GM19025 (cell line): ENCODE results near the gene TECTB.

ENCODE experiments used
- ATAC-seq: cut with Tn5 transposase; IDR thresholded peaks from one replicate; pipeline ENCODE4 v1.9.1; 2021; ENCODE audit warnings: mild to moderate bottlenecking, low read depth, moderate library complexity; ENCODE audit not compliant: unreplicated experiment

TECTB gene

DNA sequence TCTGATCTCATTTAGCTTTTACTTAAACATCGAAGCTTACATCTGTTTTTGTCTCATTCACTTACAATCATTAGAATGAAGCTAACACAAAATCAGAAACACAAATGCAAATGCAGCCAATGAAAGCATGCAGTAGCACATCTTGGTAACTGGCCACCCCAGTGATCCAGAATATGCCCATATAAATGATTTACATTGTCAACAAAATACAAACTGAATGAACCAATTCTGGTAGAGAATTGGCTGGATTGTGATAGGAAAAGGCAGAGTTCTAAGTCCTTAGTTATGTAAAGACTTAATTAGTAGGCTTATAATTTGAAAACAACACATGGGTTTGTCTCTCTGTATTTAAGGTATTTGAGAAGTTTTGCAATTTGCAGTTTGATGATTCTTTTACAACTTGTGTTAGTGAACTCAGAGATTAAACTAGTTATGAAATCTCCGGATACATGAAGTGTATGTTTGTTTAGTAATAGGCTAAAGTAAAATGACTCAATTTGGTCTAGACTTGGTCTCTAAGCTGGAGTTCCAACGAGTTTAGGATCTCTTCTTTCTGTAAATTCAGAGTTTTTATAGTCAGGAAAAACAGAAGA, 21.2 kb downstream of the TECTB start:
- ATAC-seq: no peak

GRCh38 chr10:112307358-112308124, 24.3 kb downstream of the TECTB start:
- no peak for ATAC-seq

- ATAC-seq: no peak
Observed at GRCh38 chr10:112308125-112308502, 24.9 kb downstream of the TECTB start.

DNA sequence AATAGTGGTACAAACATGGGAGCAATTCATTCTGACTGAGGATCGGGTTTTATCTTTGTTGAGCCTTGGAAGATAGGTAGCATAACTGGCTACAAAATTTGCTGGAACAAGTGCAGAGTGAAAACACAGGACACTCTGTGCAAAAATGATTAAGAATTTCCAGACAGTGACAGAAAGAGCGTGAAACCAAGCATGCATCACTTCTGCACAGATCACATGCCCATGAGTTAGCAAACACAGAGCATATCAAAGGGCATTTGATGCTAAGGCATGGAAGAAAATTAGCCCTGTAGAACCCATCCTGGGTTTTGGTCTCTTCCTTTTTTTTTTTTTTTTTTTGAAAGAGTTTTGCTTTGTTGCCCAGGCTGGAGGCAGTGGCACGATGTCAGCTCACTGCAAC, 28.3 kb downstream of the TECTB start:
- ATAC-seq: no peak

DNA sequence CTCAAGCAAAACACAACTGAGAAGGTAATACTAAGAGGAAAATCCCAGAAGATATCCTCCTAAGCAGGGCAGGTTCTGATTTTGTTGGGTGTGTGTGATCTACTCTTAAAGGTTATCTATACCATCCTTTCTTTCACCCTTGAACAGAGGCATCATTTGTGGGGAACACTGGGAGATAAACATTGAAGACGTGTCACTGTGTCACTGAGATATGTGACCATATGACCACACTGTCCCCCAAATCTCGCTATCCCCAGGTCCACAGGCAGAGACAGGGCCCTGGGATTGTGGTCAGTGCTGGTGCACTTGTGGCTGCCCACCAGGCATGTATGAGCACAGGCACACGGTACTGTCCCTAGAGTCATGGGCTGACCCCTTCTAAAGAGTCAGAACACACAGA, 30.0 kb downstream of the TECTB start:
- ATAC-seq: no peak

DNA sequence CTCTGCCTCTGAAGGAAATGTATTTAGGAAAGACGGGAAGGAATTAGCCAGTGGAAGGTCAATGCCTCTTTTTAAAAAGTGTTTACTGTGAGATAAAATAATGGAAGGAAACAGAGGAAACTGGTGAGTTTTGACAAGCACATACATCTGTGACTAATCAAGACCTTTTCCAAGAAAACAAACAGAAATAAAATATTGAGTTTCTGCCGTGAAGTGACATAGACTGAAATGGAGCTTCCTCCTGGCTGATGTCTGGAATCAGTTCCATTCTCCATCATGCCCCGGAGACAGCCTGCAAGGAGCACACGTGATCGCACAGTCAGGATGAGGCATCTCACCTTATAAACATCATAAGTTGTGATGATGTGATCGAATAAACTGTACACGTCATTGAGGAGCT, 30.7 kb downstream of the TECTB start:
- no peak for ATAC-seq

GRCh38 chr10:112314822-112315474, 31.7 kb downstream of the TECTB start:
- peak; percentile 79 for ATAC-seq

GRCh38 chr10:112327678-112328077, 44.5 kb downstream of the TECTB start:
- ATAC-seq: no peak

GRCh38 chr10:112330162-112330561, 47.0 kb downstream of the TECTB start:
- ATAC-seq: no peak

DNA sequence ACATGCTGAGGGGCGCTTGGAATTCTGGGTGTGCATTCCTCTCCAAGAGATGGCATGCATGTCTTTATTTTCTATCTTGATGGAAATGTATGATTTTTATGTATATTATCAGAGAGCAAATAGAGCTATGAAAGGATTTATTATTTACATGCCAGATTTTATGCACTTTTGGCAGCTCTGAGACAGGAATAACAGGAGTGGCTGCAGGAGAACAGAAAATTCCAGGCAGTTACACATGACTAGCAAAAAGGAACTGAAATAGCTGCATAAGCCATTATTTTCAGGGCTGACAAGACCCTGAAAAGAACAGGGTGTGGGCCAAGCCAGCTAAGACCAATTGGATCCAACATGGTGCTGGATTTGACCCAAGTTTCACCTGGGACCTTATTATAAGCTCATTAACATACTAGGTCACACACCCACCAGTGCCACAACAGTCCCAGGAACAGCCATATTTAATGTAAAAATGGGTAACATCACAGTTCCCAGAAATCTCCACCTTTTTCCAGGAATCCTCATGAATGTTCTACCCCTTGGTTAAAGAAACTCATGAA, 47.5 kb downstream of the TECTB start:
- no peak for ATAC-seq

DNA sequence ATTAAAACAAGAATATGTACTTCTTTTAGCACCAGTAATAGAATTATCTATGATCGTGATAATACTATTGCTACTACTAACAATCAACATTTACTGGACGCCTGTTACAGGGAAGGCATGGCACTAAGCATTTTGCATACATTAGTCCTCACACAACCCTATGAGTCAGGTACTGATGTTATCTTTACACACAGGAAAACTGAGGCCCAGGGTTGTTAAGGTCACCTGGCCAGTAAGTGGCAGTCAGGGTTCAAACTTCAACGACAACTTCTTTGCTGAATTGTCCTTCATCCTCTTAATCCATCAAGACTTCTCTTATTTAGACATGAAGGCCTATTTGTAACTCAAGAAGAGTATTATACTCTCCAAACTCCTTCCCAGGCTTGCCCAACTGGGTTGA, 48.8 kb downstream of the TECTB start:
- ATAC-seq: no peak

GRCh38 chr10:112332509-112333228, 49.5 kb downstream of the TECTB start:
- no peak for ATAC-seq

- ATAC-seq: no peak
Observed at GRCh38 chr10:112333452-112333851, 50.3 kb downstream of the TECTB start.

DNA sequence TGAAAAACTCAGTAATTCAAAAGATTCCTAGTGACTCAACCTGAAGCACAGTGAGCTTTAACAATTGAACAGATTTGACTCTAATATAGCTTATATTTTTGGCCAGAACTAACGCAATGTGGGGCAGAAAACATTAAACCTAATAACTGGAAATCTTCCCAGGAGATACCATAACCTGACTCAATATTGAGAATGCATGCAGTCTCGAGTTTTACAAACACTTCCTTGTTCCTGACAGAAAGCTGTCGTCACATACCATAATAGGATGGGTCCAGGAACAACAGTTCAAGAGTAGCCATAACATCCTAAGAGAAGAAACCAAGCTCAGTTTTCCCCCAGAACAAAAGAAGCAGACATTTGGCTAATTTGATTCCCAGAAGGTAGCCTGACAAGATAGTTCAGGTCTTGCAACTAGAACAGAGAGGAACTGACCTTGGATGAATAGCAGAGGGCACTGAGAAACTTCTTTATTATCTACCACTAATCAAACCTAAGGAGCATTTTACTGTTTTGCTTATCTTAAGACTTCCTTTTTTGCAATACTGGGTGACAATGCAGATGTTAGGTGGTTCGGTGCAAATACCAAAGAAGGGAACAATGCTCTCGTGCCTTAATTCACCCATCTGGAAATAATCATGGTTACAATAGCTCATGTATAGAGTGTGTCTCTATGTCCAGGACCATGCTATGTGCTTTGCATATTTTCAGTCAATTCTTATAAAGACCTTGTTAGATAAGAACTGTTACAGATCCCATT, 52.1 kb downstream of the TECTB start:
- no peak for ATAC-seq

GRCh38 chr10:112335868-112336265, 52.7 kb downstream of the TECTB start:
- ATAC-seq: no peak

DNA sequence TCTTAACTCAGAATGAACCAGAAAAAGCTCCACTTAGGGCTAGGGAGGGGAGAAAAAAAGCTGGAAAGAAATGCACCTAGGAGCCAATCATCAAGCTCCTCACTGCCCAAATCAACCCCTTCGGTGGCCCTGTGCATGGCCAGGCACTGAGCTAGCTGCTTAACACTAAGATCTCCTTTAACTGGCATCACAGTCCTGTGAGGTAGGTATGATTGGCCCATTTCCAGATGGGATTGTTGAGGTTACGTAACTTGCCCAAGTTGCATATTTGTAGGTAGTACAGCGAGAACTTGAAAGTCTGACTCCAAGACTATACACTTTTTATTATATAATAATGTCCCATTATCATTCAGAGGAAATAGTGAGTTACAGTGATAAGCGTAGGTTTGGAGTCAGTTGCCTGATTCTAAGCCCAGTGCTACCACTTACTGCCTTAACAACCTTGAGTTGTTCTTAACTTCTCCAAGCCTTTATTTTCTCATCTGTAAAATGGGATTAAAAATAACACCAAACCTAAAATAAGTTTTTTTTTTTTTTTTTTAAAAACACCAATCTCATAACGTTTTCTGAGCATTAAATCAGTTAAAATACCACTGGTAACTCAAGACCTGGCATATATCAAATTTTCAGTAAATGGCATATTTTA, 53.5 kb downstream of the TECTB start:
- ATAC-seq: no peak

DNA sequence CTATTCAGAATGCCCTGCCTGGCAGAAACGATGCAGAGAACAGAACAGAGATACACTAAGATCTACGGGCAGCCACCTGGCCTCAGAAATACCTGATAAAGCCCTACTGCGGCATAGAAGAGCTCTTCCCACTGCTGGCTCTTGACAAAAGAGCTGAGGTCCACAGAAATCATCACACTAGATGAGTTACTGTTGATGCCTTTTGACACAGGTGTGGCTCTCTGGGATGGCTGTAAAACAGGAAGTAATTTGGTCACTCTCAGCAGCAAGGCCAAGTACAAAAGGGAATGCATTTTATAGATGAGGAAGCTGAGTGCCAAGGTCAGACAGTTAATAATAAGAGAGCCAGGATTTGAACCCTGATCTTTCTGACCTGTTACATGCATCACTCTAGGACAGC, 55.8 kb downstream of the TECTB start:
- ATAC-seq: no peak

DNA sequence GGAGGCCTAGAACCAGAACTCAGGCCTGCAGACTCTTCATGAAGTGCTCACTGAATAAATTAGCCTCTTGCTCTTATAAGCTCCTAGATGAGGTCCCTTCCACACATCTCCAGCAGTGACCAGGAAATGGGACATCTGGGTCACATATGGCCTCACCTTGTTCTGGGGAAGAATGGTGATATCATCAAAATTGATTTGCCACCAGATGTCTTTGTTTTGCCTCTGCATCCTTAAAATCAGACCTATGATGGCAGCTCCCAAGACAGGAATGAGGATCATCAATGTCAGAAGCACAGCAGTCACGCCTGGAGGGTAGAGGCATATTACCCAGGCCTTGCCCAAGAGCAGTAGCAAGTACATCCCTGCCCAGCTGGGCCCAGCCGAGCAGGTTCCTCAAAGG, 57.4 kb downstream of the TECTB start:
- no peak for ATAC-seq

DNA sequence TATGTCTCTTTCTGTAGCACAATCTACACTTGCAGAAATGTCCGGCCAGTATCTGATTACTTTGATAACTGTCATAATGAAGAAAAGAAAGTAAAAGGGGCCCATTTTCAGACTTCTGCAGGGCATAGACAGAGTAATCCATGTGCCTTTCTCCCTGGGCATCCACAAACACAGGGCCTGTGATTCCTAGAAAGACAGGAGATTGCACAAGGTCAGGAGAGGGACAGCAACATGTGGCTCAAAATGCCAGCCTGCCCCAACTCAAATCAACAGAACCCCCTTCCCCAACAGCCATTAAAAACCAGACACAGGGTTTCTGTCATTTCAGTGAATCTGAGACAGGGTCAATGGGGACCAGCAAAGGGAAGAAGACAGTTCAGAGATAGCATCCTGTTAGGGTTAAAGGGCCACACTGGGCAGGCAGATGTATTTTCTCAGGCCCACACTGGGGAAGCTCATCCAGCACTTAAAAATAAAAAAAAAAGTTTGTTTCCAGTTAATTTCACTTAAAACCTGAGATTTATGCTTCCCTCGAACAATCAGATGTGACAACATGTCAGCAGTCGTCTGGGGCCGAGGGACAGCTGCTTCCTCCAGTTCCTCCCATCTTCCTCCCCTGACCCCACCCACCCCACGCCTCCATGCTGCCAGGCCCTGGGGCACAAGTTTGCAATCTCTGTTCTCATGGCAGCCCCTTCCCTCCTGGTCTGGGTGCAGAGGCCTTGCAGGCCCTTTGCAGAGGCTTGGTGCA, 60.0 kb downstream of the TECTB start:
- no peak for ATAC-seq
